GM18517 (cell line): Measurements from ENCODE around the gene RAB4A.
"Not testable (repeated sequence)": the region's sequence is repeated elsewhere in the genome, so short reads cannot be mapped to it uniquely, and the experiment has no call there.

Experiments
- ATAC-seq: cut with Tn5 transposase; IDR thresholded peaks from one replicate; pipeline ENCODE4 v1.9.1; 2021; ENCODE audit warnings: mild to moderate bottlenecking, moderate library complexity; ENCODE audit not compliant: unreplicated experiment

RAB4A gene

GRCh38 chr1:229295745-229296144, 24.8 kb downstream of the RAB4A start:
- ATAC-seq: no peak

GRCh38 chr1:229296541-229296941, 25.6 kb downstream of the RAB4A start:
- ATAC-seq: no peak

GRCh38 chr1:229297746-229298145, 26.8 kb downstream of the RAB4A start:
- ATAC-seq: no peak

- no peak for ATAC-seq
Observed at GRCh38 chr1:229298420-229298819, 27.5 kb downstream of the RAB4A start.

- ATAC-seq: no peak
Observed at GRCh38 chr1:229298887-229299503, 28.1 kb downstream of the RAB4A start.

GRCh38 chr1:229300099-229300757, 29.3 kb downstream of the RAB4A start:
- ATAC-seq: no peak

GRCh38 chr1:229302740-229303139, 31.8 kb downstream of the RAB4A start:
- ATAC-seq: no peak

- ATAC-seq: no peak
Observed at GRCh38 chr1:229303855-229304254, 32.9 kb downstream of the RAB4A start.

- ATAC-seq: no peak
Observed at GRCh38 chr1:229305392-229305791, 34.5 kb downstream of the RAB4A start.

- no peak for ATAC-seq
Observed at GRCh38 chr1:229309074-229309473, 38.2 kb downstream of the RAB4A start.

- ATAC-seq: no peak
Observed at GRCh38 chr1:229309684-229310083, 38.8 kb downstream of the RAB4A start.

- no peak for ATAC-seq
Observed at GRCh38 chr1:229310833-229311232, 39.9 kb downstream of the RAB4A start.

- ATAC-seq: no peak
Observed at GRCh38 chr1:229316166-229316565, 45.3 kb downstream of the RAB4A start.

GRCh38 chr1:229318056-229318455, 47.1 kb downstream of the RAB4A start:
- no peak for ATAC-seq

- no peak for ATAC-seq
Observed at GRCh38 chr1:229319487-229319886, 48.6 kb downstream of the RAB4A start.

GRCh38 chr1:229323201-229323600, 52.3 kb downstream of the RAB4A start:
- ATAC-seq: no peak

- no peak for ATAC-seq
Observed at GRCh38 chr1:229323885-229324553, 53.1 kb downstream of the RAB4A start.

- no peak for ATAC-seq
Observed at GRCh38 chr1:229325401-229325800, 54.5 kb downstream of the RAB4A start.

- no peak for ATAC-seq
Observed at GRCh38 chr1:229325853-229326487, 55.1 kb downstream of the RAB4A start.

- no peak for ATAC-seq
Observed at GRCh38 chr1:229326601-229327000, 55.7 kb downstream of the RAB4A start.

- ATAC-seq: not testable (repeated sequence)
Observed at GRCh38 chr1:229327765-229328164, 56.9 kb downstream of the RAB4A start.
